ENCODE results near the gene TEP1.

- TF ChIP-seq, protein P1, sequence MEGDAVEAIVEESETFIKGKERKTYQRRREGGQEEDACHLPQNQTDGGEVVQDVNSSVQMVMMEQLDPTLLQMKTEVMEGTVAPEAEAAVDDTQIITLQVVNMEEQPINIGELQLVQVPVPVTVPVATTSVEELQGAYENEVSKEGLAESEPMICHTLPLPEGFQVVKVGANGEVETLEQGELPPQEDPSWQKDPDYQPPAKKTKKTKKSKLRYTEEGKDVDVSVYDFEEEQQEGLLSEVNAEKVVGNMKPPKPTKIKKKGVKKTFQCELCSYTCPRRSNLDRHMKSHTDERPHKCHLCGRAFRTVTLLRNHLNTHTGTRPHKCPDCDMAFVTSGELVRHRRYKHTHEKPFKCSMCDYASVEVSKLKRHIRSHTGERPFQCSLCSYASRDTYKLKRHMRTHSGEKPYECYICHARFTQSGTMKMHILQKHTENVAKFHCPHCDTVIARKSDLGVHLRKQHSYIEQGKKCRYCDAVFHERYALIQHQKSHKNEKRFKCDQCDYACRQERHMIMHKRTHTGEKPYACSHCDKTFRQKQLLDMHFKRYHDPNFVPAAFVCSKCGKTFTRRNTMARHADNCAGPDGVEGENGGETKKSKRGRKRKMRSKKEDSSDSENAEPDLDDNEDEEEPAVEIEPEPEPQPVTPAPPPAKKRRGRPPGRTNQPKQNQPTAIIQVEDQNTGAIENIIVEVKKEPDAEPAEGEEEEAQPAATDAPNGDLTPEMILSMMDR (IDR thresholded peaks at IDR 0.05): no peak
- no peak for TF ChIP-seq POLR2A (IDR thresholded peaks at IDR 0.05)
These were observed 29.0 kb downstream of the TEP1 start for GRCh38 chr14:20384321-20384720.
